Ramos (cell line): ENCODE results near the gene TRABD2B.

ENCODE experiments used
- in situ Hi-C: fragments of 300-500 bp; cut with MboI; formaldehyde crosslinking; loops from one replicate; pipeline ENCODE4 v1.14.3; 2022; ENCODE audit warnings: low sequenced_read_pairs; ENCODE audit not compliant: unreplicated experiment

Gene TRABD2B

GRCh38 chr1:47995306-47996050 is 1.7 kb downstream of the TRABD2B start:
- in situ Hi-C loops: no loop called here

GRCh38 chr1:47993881-47994625 is 3.1 kb downstream of the TRABD2B start:
- in situ Hi-C loops: no loop called here

- in situ Hi-C loops: no loop called here
Observed at GRCh38 chr1:47993416-47993740, 3.8 kb downstream of the TRABD2B start.

GRCh38 chr1:47992720-47993415 is 4.3 kb downstream of the TRABD2B start:
- in situ Hi-C loops: no loop called here

GRCh38 chr1:47991673-47992072 is 5.5 kb downstream of the TRABD2B start:
- in situ Hi-C loops: no loop called here

- in situ Hi-C loops: no loop called here
Observed at GRCh38 chr1:47991187-47991586, 6.0 kb downstream of the TRABD2B start.

- in situ Hi-C loops: no loop called here
Observed at GRCh38 chr1:47990286-47990685, 6.9 kb downstream of the TRABD2B start.

GRCh38 chr1:47987601-47988000 is 9.6 kb downstream of the TRABD2B start:
- in situ Hi-C loops: no loop called here

- in situ Hi-C loops: no loop called here
Observed at GRCh38 chr1:47986761-47987200, 10.4 kb downstream of the TRABD2B start.

- in situ Hi-C loops: no loop called here
Observed at GRCh38 chr1:47985018-47985417, 12.2 kb downstream of the TRABD2B start.

GRCh38 chr1:47984175-47984789 is 12.9 kb downstream of the TRABD2B start:
- in situ Hi-C loops: no loop called here

GRCh38 chr1:47983691-47984090 is 13.5 kb downstream of the TRABD2B start:
- in situ Hi-C loops: no loop called here

- in situ Hi-C loops: no loop called here
Observed at GRCh38 chr1:47981667-47982350, 15.4 kb downstream of the TRABD2B start.

- in situ Hi-C loops: no loop called here
Observed at GRCh38 chr1:47980501-47980900, 16.7 kb downstream of the TRABD2B start.

- in situ Hi-C loops: no loop called here
Observed at GRCh38 chr1:47979724-47980123, 17.5 kb downstream of the TRABD2B start.

- in situ Hi-C loops: no loop called here
Observed at GRCh38 chr1:47978486-47978885, 18.7 kb downstream of the TRABD2B start.

- in situ Hi-C loops: no loop called here
Observed at GRCh38 chr1:47976728-47977127, 20.5 kb downstream of the TRABD2B start.

GRCh38 chr1:47976267-47976666 is 20.9 kb downstream of the TRABD2B start:
- in situ Hi-C loops: no loop called here

- in situ Hi-C loops: no loop called here
Observed at GRCh38 chr1:47975302-47975921, 21.8 kb downstream of the TRABD2B start.
